HG02610 (cell line): Measurements from ENCODE around the gene IFNL3.
"Not testable (repeated sequence)": the region's sequence is repeated elsewhere in the genome, so short reads cannot be mapped to it uniquely, and the experiment has no call there.

Source experiments
- ATAC-seq: cut with Tn5 transposase; IDR thresholded peaks from one replicate; pipeline ENCODE4 v1.9.1; 2021; ENCODE audit warnings: mild to moderate bottlenecking, moderate library complexity; ENCODE audit not compliant: unreplicated experiment

The IFNL3 gene

DNA sequence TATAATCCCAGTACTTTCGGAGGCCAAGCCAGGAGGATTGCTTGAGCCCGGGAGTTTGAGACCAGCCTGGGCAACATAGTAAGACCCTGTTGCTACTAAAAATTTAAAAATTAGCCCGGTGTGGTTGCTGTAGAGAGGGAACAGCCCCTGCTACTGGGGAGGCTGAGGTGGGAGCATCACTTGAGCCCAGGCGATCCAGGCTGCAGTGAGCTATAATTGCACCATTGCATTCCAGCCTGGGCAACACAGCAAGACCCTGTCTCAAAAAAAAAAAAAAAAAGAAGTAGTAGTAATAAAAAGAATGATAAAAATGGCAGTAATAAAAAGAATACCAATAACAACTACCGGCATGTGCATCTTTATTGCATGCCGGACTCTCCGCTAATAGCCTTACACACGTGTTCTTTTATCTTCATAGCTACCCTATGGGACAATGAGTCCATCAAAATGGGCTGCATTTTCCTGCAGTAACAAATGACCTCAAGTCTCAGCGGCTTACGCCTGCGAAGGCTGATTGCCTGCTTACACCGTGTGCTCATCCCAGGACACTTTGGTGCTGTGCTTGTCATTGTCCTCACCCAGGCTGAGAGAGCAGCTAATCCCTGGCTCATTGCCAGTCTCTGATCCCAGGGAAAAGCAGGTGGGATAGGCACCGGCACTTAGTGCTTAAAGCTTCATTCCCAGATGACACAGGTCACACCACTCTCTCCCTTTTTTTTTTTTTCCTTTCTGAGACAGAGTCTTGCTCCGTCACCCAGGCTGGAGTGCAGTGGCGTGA lies 26.4 kb downstream of the IFNL3 start:
- ATAC-seq = no peak

GRCh38 chr19:39217094-39217493 lies 27.7 kb downstream of the IFNL3 start:
- ATAC-seq = no peak

- not testable (repeated sequence) for ATAC-seq
Observed at GRCh38 chr19:39215323-39215722, 29.5 kb downstream of the IFNL3 start.

GRCh38 chr19:39212375-39212742 lies 32.4 kb downstream of the IFNL3 start:
- ATAC-seq = no peak

DNA sequence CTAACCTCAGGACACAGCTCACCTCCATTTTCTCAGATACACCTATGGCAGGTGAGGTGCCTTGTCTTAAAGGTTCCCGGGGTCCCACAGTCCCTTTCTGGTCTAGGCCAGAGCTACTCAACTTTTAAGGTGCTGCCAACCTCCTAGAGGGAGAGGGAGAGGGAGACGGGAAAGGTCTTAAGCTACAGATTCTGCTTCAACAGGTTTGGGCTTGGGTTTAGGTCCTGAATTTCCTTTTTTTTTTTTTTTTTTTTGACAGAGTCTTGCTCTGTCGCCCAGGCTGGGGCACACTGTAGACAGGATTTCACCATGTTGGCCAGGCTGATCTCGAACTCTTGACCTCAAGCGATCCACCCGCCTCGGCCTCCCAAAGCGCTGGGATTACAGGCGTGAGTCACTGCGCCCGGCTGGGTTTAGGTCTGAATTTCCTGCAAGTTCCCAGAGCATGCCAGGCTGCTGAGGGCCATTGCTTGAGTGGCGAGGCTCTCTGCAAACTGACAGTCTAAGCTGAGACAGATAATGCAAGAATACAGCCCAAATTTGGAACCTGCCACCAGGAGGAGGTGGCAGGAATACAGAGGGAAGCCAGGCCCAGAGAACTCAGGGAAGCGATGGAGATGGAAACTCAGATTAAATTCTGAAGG lies 33.0 kb downstream of the IFNL3 start:
- no peak for ATAC-seq

DNA sequence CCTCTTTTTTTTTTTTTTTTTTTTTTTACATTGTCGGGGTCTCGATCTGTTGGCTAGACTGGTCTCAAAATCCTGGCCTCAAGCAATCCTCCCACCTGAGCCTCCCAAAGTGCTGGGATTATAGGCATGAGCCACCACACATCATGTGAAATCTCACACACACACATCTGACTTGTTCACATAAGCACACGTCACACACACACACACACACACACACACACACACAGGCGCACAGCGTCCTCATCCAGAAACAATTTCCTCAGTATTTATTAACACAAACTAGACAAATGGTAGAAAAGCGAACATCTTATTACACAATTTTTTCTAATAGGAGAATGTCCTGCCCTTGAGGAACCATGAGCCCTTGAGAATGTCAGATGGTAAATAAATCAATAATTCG lies 35.6 kb downstream of the IFNL3 start:
- no peak for ATAC-seq

DNA sequence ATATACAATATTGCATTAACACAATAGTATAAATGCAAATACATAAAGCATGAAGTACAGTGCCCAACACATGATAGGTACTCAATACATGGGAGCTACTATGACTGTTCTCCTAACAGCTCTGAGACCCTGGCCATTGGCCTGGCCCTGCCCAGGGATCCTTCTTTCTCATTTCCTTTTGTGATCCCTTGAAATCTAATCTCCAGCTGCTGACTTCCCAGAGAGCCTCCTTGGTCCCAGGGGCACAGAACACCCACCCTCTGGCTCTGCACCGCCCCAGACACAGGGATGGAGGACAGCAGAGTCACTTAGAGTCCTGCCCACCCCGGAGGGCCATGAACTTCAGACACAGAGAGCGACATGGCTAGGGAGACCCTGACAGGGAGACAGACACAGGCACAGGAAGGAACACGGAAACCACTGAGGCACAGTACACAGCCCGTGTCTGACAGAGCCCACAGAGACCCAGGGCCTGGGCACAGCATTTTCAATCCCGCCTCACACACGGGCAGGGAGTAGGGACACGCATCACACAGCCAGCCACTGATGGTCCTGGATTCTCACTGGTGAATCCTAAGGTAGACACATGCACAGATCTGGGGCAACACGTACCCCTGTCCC lies 36.5 kb downstream of the IFNL3 start:
- ATAC-seq = no peak

- no peak for ATAC-seq
Observed at GRCh38 chr19:39207293-39207836, 37.4 kb downstream of the IFNL3 start.

DNA sequence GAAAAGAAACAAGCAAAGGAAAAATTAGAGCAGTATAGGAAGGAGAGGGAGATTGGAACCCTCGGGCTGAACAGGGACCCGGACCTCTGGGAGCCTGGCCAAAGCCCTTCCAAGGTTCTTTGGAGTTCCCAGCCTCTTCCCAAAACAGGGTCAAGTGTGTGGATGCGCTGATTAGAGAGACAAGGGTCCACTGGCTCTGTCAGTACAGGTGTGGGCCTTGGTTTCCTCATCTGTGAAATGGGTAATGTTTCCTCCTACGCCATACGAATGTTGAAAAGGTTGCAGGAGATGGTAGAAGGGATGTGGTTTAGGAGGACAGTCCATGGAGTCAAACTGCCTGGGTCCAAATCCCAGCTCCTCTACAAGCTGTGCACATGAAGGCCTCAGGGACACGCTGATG lies 38.7 kb downstream of the IFNL3 start:
- no peak for ATAC-seq

DNA sequence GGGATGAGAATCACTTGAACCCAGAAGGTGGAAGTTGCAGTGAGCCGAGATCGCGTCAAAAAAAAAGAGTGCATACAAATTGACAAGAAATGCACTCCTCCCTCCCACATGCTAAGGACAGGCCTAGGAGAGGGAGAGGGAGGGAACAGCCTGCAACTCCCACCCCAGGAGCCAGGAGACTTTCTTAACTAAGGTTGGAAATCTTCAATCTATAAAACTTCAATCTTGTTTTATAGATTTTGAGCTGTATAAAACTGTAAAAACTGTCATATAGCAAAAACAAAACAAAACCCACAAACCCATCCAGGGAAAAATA lies 39.4 kb downstream of the IFNL3 start:
- ATAC-seq = no peak

GRCh38 chr19:39203372-39204341 lies 41.1 kb downstream of the IFNL3 start, which contains the start of gene SYCN:
TSS of gene SYCN (minus strand) at chr19:39204263. CDS start at chr19:39204254, 9 bp downstream.
- ATAC-seq = no peak

DNA sequence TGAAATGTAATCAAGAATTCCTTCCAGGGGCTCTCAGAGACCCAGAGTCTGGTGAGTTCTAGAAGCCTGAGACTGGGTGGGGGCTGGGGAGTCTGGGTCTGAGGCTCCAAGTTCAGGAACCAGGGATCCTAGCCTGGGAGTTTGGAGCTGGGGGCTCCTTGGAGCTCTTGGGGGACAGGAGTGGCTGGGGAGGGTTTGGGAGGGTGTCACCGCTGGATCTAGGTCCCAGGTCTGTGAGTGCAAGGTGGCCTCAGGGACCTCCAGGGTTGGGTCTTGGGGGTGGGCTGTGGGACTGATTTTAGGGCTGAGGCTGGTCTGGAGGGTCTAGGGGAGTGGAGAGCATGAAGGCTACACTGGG lies 41.8 kb downstream of the IFNL3 start:
- no peak for ATAC-seq

GRCh38 chr19:39200803-39201115 lies 44.0 kb downstream of the IFNL3 start:
- ATAC-seq = no peak

DNA sequence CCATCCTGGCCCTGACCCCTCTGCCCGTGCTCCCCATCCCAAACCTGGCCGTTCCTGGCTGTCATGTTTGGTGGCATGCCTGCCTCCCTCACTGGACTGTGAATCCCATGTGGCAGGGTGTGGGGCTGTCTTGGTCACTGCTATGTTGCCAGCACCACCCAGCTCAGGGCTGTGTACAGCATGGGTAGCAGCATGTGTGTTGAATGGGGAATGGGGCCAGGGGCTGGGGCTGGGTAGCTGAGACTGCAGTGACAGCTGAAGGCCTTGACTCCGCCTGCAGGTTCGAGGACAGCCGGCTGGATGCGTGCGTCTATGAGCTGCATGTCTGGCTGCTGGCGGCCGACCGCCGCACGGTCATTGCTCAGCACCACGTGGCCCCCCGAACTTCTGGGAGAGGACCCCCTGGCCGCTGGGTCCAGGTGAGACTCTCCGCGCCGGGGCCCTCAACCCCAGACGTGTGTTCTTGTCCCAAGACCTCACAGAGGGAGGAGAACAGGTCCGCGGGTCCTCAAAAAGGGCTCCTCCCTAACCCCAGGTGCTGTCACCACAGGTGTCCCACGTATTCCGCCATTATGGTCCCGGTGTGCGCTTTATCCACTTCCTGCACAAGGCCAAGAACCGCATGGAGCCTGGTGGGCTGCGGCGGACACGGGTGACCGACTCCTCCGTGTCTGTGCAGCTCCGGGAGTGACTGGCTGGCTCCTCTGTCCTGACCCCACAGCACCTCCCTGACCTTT lies 44.6 kb downstream of the IFNL3 start:
- no peak for ATAC-seq

GRCh38 chr19:39199025-39199424 lies 45.8 kb downstream of the IFNL3 start:
- no peak for ATAC-seq

DNA sequence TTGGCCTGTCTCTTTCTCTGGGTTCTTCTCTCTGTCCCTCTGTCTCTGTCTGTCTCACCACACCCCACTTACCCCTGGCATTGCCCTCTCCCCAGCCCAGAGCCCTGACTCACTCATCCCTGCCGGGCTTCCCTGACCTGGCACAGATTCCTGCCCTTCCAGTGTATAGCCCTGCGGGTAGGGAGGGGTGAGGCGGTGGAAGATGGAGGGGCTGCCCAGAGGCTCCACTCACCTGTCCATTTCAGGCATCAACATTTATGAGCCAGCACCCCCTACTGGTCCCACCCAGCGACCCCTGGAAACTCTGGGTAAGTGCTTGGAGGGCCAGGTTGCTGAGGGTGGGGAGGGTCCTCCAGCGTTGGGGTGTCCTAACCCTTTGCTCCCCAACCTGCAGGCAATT lies 47.0 kb downstream of the IFNL3 start:
- no peak for ATAC-seq

- ATAC-seq = no peak
Observed at GRCh38 chr19:39196860-39197562, 47.8 kb downstream of the IFNL3 start, which contains the start of gene NCCRP1. TSS of gene NCCRP1 (plus strand) at chr19:39196964. CDS start at chr19:39196983, 19 bp downstream.

- ATAC-seq = no peak
Observed at GRCh38 chr19:39196320-39196719, 48.5 kb downstream of the IFNL3 start.

GRCh38 chr19:39195755-39196154 lies 49.1 kb downstream of the IFNL3 start:
- ATAC-seq = no peak
